Medulla oblongata (tissue), 1 donor: Measurements from ENCODE around the gene CABP1.

Experiments used
- DNase-seq: peaks from one replicate; pipeline ENCODE4 v3.0.0-alpha.2; 2015; ENCODE audit errors: extremely low spot score

CABP1 gene

GRCh38 chr12:120692524-120693033 lies 52.2 kb downstream of the CABP1 start:
- DNase-seq = no peak

- no peak for DNase-seq
Observed at GRCh38 chr12:120693848-120694247, 53.4 kb downstream of the CABP1 start.

- no peak for DNase-seq
Observed at GRCh38 chr12:120696626-120697025, 56.2 kb downstream of the CABP1 start.

DNA sequence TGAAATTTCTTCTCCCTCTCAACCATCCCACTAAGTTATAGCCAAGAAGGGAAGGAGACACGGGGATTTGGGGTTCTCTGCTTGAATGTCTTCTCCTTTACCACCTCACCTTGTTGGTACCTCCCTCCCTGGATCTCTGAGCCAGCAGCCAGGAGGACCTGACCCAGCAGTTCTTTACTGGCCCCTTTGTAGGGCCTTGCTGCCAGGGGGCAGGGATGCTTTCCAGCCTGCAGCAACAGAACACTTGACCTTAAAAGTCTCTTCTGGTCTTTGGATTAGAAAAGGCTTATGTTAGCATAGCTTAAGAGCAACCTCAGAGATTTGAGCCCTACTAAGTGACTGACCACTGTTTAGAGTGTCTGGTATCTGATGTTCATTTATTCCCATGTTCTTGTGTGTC lies 56.9 kb downstream of the CABP1 start:
- DNase-seq = no peak

DNA sequence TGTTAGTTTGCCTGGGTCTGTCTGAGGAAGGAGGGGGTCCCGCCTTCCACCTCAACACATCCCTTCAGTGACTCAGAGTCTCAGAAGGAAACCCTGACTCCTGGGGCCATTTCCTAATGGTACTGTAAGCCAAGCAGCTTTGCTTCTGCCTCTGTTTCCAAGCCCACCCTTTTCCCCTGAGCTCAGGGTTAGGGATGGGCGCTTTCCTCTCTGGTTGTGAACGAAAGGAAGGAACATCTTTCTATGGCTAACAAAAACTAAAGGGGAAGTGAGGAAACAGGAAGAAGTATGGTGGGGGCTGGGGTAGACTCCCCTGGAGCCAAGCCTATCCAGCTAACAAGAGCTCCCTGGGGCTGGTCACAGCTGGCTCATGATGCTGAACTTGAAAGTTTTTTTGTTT lies 58.2 kb downstream of the CABP1 start:
- no peak for DNase-seq

DNA sequence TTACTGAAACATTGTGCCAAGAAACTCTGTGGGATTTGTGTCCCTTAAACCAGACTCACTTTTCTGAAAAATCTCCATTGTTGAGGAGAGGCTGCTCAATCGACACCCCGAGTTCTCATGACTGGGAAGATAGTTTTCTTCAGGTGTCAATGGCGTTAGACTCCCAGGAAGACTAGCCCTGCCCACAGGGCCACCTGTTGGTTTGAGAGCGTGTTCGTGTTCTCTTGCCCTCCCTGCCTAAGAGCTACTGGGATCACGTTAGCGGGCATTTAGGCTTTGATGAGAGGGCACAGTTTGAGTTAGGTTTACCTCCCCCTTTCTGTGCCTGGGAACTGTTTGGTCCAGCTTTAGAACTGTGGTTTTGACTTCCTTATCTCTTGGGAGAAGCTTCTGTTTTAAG lies 59.1 kb downstream of the CABP1 start:
- no peak for DNase-seq

- peak; percentile 37 for DNase-seq
Observed at GRCh38 chr12:120700886-120701285, 60.5 kb downstream of the CABP1 start.

- no peak for DNase-seq
Observed at GRCh38 chr12:120702637-120703036, 62.2 kb downstream of the CABP1 start.

GRCh38 chr12:120703311-120703942 lies 63.0 kb downstream of the CABP1 start:
- DNase-seq = no peak

GRCh38 chr12:120705618-120706017 lies 65.2 kb downstream of the CABP1 start:
- DNase-seq = no peak

GRCh38 chr12:120706029-120706428 lies 65.6 kb downstream of the CABP1 start:
- no peak for DNase-seq

- DNase-seq = no peak
Observed at GRCh38 chr12:120708651-120709050, 68.2 kb downstream of the CABP1 start.

GRCh38 chr12:120710031-120710804 lies 69.8 kb downstream of the CABP1 start, which contains the start of gene UNC119B:
UNC119B (plus strand) TSS chr12:120710458; CDS start chr12:120710475, 17 bp downstream.
- DNase-seq = peak; percentile 66

DNA sequence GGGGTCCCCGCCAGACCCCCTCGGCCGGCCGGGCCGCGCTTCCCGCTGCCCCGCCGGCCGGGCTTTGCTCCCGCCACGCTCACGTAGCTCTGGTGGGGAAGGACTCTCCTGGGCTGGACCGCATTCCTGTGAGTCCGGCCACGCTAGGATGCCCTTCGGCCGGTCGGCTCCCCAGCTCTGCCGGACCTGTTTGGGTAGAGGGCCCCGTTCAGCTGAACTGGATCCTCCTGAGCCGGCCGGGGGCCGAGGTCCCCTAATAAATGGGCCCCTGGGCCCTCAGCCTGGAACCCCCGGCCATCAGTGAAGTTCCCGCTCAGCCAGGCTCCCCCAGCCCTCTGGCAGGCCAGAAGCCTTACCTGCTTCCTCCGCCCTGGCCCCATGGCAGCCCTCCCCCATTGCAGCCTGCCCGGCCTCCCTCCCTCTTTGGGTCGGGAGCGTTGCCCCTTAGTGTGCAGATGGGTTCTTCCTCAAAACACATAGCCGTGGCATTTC lies 70.4 kb downstream of the CABP1 start:
- DNase-seq = no peak

DNA sequence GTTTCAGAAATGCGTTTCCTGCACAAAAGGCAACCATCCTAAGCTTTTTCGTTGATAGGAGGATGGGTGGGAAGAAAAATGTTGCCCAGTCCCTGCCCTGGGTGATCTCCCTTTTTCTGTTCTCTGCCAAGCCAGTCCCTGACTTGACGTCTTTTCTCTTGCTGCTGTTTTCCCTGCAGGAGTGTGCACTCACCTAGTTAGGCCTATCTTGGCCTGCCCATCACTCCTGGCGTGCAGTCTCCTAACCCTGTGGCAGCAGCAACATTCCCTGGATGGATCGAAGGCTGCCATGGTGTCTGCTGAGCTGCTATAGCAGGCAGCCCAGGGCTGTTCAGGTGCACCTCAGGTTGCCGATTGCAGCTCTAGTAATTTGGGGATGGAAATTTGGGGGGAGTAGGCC lies 71.0 kb downstream of the CABP1 start:
- DNase-seq = no peak

DNA sequence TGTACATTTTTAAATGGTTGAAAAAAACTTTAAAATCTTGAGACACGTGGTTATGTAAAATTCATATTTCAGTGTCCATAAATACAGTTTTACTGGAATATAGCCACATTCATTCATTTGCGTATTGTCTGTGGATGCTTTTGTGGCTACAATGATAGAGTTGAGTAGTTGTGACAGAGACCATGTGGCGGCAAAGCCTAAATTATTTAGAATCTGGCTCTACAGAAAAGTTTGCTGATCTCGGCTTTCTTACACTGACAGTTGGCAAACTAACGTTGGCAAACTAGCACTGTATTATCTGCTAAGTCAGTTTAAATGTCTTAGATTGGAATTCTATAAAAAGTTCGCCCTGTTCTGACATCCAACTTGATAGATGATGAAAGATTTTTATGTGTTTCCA lies 72.2 kb downstream of the CABP1 start:
- DNase-seq = no peak

DNA sequence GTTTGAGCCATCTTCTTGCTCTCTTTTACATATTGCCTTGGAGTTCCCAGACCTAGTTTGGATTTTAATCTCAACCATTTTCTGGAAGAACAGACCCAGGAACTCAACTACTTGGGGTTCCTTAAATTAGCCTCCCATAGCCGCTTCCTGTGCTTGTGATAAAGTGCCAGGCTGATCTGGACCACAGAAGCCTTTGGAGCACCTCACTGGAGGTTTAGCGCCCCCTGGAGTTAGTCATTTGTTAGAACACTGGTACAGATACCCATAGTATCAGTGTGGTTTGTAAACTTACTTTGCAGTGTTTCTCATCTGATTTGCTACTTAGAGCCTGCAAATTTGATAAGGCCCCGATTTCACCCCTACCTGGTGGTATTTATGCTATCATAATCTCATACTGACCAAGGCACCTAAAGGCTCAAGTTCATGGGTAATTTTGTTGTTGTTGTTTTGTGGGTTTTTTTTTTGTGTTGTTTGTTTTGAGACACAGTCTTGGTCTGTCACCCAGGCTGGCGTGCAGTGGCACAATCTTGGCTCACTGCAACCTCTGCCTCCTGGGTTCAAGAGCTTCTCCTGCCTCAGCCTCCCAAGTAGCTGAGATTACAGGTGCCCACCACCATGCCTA lies 73.5 kb downstream of the CABP1 start:
- DNase-seq = peak; percentile 93
